Neuronal stem cell (in vitro differentiated cells): ENCODE data around the gene GNG3. TPM values are rescaled to one million over a fixed set of nuclear protein-coding genes. Genes with fewer than 3 reads are reported as not detected.

Source experiments
- small RNA-seq: library from polyadenylated mRNA; stranded (forward); fragments of <200 nt; extraction: miRNeasy Mini kit (QIAGEN cat#:217004); gene quantifications from one replicate; pipeline ENCODE3, GENCODE V24; 2013; ENCODE audit not compliant: insufficient read depth

GNG3 gene

Small RNA genes within 50 kb of the gene (small RNA-seq; reads per million reads assigned to genes)
- not detected for gene SNORA57
